Fibroblast of lung (primary cell): ENCODE data around the gene PDE6D. TPM values are rescaled to one million over a fixed set of nuclear protein-coding genes. Genes with fewer than 3 reads are reported as not detected.

Experiments
- DNase-seq, 2 donors: peaks; one replicate each; pipeline versions ENCODE4 v3.0.0 to v3.0.0-alpha.2; 2010; ENCODE audit warnings: low read depth in 2 of 2
- H2AFZ ChIP-seq: 2 replicates; pipeline ENCODE4 v1.5.1; 2012; ENCODE audit warnings: low read length, control low read depth, inconsistent platforms
- H3K27ac ChIP-seq: 2 replicates; pipeline ENCODE4 v1.5.1; 2011; ENCODE audit warnings: low read length, control low read depth; ENCODE audit not compliant: insufficient read depth
- H3K27me3 ChIP-seq: 2 replicates; pipeline ENCODE4 v1.5.1; 2011; ENCODE audit warnings: mild to moderate bottlenecking, low read length; ENCODE audit not compliant: control insufficient read depth, insufficient read depth
- H3K36me3 ChIP-seq: 2 replicates; pipeline ENCODE4 v1.5.1; 2011; ENCODE audit warnings: low read length; ENCODE audit not compliant: control insufficient read depth, insufficient read depth
- H3K4me1 ChIP-seq: 2 replicates; pipeline ENCODE4 v1.5.1; 2011; ENCODE audit warnings: low read length; ENCODE audit not compliant: control insufficient read depth, insufficient read depth; ENCODE audit errors: extremely low read depth
- H3K4me2 ChIP-seq: 2 replicates; pipeline ENCODE4 v1.5.1; 2011; ENCODE audit warnings: low read length, control low read depth; ENCODE audit not compliant: insufficient read depth; ENCODE audit errors: extremely low read depth
- H3K4me3 ChIP-seq, 4 experiments: fragments of 200-600 bp in 1 of 4; sonication (generic) in 1 of 4; replicated peaks in 1 of 4; 2 replicates each; pipeline ENCODE4 v1.5.1; 2011 to 2016; ENCODE audit warnings: low read length in 4 of 4, low read depth in 3 of 4, mild to moderate bottlenecking in 3 of 4, control low read depth in 2 of 4, inconsistent platforms in 1 of 4, mixed read lengths in 1 of 4; ENCODE audit not compliant: insufficient read depth in 1 of 4; ENCODE audit errors: control extremely low read depth in 1 of 4
- H3K79me2 ChIP-seq: 2 replicates; pipeline ENCODE4 v1.5.1; 2012; ENCODE audit warnings: mild to moderate bottlenecking, low read length, inconsistent platforms; ENCODE audit not compliant: control insufficient read depth, insufficient read depth
- H3K9ac ChIP-seq: 2 replicates; pipeline ENCODE4 v1.5.1; 2011; ENCODE audit warnings: mild to moderate bottlenecking, low read length, control low read depth; ENCODE audit not compliant: insufficient read depth
- H3K9me3 ChIP-seq: 2 replicates; pipeline ENCODE4 v1.5.1; 2012; ENCODE audit warnings: low read depth, low read length; ENCODE audit not compliant: control insufficient read depth, insufficient read depth
- H4K20me1 ChIP-seq: 2 replicates; pipeline ENCODE4 v1.5.1; 2011; ENCODE audit warnings: low read length; ENCODE audit not compliant: control insufficient read depth, insufficient read depth; ENCODE audit errors: extremely low read depth
- EZH2 ChIP-seq: IDR thresholded peaks from 2 replicates; pipeline ENCODE4 v1.5.1; 2012; ENCODE audit warnings: low read length, control low read depth, mild to moderate bottlenecking; ENCODE audit errors: missing control alignments
- polyA plus RNA-seq, 2 donors: library from polyadenylated mRNA; depleted of rRNA in 1 of 2; stranded (reverse) in 1 of 2; unstranded in 1 of 2; fragments of >200 nt; gene quantifications; 2 replicates each; pipeline ENCODE4 v1.2.1, GENCODE V29; 2011 to 2012; ENCODE audit warnings: missing spikeins in 1 of 2
- total RNA-seq: library from RNA; depleted of rRNA; stranded (reverse); fragments of >200 nt; gene quantifications from 2 replicates; pipeline ENCODE4 v1.2.1, GENCODE V29; 2014
- TF ChIP-seq, protein P1 (sequence below), 2 donors: IDR thresholded peaks in 1 of 2; conservative IDR thresholded peaks in 1 of 2; 1 replicate in 1 of 2; 2 replicates in 1 of 2; pipeline ENCODE4 v1.5.1; 2011 to 2012; ENCODE audit warnings: low read length in 2 of 2, control low read depth in 1 of 2, inconsistent platforms in 1 of 2, low read depth in 1 of 2, mild to moderate bottlenecking in 1 of 2

Gene PDE6D
- total and polyA plus RNA-seq, 2 donors (not counting 1 experiment from before 2014, with no cell fraction given) = 14.4 to 32.3 TPM

DNA sequence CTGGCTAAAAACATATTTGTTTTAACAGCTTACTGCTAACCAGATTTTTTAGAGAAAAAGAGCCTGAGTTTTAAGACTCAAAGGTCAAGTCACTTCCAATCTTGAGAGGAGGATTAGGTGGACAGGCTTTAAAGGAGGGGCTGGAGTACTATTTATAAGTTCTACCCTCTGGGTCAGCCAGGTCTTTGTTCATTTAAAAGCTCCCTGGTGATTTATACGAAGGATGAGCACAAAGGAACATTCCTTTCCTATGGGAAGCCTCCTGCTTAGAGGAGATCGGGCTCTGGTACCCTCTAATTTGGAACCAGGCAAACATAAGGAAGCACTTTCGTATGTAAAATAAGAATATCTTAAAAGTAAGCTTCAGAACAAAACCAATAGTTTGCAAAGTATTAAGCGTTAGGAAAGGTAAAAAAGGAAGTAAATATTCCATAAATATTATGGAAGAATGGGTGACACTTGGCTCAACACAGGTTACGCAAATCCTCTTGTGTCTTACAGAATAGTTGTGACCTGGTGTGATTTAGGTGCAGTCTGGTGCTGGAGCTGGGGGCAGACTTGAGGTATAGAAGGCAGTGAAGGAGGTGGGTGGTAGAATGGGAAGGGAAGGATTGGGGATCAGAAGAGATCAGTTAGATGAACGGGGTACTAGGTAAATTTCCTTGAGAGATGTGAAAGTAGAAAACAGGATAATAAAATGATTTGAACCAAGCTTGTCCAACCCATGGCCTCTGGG is 35.6 kb downstream of the PDE6D start:
- Histone ChIP-seq H3K27me3 (no peaks in the 10 kb centered on the region), H2AFZ (no peak overlapping the region), H3K4me1 (no peaks in the 10 kb centered on the region), H3K36me3 (no peaks in the 10 kb centered on the region), H4K20me1 (no peaks in the 10 kb centered on the region), H3K9me3 (no peaks in the 10 kb centered on the region), H3K4me3 (no peak overlapping the region), H3K9ac (no peak overlapping the region), H3K27ac (no peak overlapping the region), H3K79me2 (no peaks in the 10 kb centered on the region), H3K4me2 (no peak overlapping the region)
- TF ChIP-seq, protein P1, sequence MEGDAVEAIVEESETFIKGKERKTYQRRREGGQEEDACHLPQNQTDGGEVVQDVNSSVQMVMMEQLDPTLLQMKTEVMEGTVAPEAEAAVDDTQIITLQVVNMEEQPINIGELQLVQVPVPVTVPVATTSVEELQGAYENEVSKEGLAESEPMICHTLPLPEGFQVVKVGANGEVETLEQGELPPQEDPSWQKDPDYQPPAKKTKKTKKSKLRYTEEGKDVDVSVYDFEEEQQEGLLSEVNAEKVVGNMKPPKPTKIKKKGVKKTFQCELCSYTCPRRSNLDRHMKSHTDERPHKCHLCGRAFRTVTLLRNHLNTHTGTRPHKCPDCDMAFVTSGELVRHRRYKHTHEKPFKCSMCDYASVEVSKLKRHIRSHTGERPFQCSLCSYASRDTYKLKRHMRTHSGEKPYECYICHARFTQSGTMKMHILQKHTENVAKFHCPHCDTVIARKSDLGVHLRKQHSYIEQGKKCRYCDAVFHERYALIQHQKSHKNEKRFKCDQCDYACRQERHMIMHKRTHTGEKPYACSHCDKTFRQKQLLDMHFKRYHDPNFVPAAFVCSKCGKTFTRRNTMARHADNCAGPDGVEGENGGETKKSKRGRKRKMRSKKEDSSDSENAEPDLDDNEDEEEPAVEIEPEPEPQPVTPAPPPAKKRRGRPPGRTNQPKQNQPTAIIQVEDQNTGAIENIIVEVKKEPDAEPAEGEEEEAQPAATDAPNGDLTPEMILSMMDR (conservative IDR thresholded peaks at IDR 0.05 in 1 of 2, IDR thresholded peaks at IDR 0.05 in 1 of 2; ENCODE audit: low read depth in 1 of 2, low read length in 2 of 2) = no peak
- no peak for TF ChIP-seq EZH2
- no peak for DNase-seq

DNA sequence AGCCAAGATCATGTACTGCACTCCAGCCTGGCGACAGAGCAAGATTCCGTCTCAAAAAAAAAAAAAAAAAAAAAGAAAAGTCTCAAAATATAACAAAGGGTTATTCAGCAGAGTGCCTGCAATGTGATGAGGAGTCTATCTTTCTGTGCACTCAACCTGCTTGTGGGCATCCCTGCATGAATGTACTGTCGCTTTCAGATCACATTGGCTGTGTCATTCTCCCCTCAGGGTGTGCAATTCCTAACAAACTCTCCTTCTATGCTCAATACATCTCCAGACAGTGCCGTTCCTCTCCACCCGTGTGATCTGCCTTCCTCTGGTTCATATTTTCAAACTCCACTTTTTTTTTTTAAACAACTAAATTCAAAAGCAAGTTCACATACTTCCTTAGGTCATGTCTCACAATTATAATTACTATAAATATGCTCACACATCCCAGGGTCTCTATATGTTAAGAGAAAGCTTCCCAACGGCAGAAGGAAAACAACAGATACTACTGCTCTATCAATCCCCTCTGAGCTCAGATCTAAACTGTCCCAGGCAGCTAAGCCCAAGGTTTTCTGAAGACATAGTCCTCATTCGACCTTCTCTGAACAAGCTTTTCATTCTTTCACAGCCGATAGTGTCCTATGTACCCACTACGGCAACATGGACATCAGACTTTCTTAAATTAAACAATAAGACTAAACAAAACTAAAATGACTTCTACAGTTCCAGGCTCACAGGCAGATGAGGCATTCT is 37.5 kb downstream of the PDE6D start:
- DNase-seq = no peak
- H3K9ac ChIP-seq = no peak overlapping the region
- no peaks in the 10 kb centered on the region for H3K9me3 ChIP-seq
- H3K4me3 ChIP-seq = no peak overlapping the region
- no peaks in the 10 kb centered on the region for H3K4me1 ChIP-seq
- H3K36me3 ChIP-seq = no peaks in the 10 kb centered on the region
- H2AFZ ChIP-seq = peak overlapping the region; percentile 32
- TF ChIP-seq EZH2 = no peak
- TF ChIP-seq, protein P1 (conservative IDR thresholded peaks at IDR 0.05 in 1 of 2, IDR thresholded peaks at IDR 0.05 in 1 of 2; ENCODE audit: low read depth in 1 of 2, low read length in 2 of 2) = no peak
- H3K27ac ChIP-seq = no peak overlapping the region
- H3K27me3 ChIP-seq = no peaks in the 10 kb centered on the region
- H3K4me2 ChIP-seq = no peak overlapping the region
- H4K20me1 ChIP-seq = no peaks in the 10 kb centered on the region
- no peaks in the 10 kb centered on the region for H3K79me2 ChIP-seq

DNA sequence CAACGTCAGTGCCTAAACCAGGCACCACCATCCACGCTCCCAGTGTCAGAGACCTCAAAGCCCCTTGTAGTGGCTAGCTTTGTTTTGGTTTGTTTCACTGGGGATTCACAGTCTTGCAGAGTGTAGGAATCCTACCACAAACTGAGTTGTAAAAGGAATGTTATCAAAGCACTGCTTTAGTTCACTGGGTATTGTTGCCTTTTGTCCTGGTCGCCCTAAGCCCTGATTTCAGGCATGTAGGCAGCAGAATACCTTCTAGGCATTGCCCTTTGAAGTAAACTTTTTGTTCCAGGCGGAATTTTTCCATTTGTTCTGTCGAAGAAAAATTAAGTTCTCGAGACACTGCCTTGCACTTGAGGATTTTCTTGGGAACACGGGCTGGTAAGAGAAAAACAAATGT is 43.3 kb downstream of the PDE6D start:
- Histone ChIP-seq H4K20me1 (no peaks in the 10 kb centered on the region), H3K9me3 (no peaks in the 10 kb centered on the region), H3K79me2 (no peaks in the 10 kb centered on the region), H3K4me2 (no peak overlapping the region), H3K9ac (no peak overlapping the region), H3K36me3 (no peaks in the 10 kb centered on the region), H3K27ac (no peak overlapping the region), H3K27me3 (no peaks in the 10 kb centered on the region), H2AFZ (no peak overlapping the region), H3K4me1 (no peaks in the 10 kb centered on the region), H3K4me3 (no peak overlapping the region)
- TF ChIP-seq, protein P1 (conservative IDR thresholded peaks at IDR 0.05 in 1 of 2, IDR thresholded peaks at IDR 0.05 in 1 of 2; ENCODE audit: low read depth in 1 of 2, low read length in 2 of 2) = no peak
- TF ChIP-seq EZH2 = no peak
- no peak for DNase-seq
